ENCODE data around the gene TEX10.

DNA sequence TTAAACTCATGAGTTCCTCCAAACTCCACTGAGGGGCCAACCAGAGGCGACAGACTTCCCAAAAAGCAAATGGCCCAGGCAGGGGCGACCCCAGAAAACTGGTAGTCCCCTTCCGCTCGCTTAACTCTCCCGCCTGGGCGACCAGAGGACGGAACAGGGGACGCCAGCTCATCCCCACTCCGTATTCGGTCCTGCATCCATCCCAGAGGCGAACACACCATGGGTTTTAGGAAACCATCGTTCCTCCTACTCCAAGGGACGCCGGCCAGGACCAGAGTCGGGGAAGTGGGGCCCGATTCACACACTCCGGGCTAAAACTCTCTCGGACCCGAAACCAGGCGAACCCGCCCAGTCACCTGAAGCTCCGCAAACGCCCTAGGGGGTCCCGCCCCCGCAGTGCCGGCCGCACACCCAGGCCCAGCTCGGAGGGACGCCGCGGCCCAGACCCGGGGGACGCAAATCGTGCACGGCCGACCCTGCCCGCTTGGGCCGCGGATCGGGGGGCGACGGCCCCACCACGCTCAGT is 478 bp downstream of the TEX10 start:
- TF ChIP-seq, protein P1, sequence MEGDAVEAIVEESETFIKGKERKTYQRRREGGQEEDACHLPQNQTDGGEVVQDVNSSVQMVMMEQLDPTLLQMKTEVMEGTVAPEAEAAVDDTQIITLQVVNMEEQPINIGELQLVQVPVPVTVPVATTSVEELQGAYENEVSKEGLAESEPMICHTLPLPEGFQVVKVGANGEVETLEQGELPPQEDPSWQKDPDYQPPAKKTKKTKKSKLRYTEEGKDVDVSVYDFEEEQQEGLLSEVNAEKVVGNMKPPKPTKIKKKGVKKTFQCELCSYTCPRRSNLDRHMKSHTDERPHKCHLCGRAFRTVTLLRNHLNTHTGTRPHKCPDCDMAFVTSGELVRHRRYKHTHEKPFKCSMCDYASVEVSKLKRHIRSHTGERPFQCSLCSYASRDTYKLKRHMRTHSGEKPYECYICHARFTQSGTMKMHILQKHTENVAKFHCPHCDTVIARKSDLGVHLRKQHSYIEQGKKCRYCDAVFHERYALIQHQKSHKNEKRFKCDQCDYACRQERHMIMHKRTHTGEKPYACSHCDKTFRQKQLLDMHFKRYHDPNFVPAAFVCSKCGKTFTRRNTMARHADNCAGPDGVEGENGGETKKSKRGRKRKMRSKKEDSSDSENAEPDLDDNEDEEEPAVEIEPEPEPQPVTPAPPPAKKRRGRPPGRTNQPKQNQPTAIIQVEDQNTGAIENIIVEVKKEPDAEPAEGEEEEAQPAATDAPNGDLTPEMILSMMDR (conservative IDR thresholded peaks at IDR 0.05 in 1 of 2, IDR thresholded peaks at IDR 0.05 in 1 of 2; ENCODE audit: low read depth in 1 of 2, low read length in 2 of 2) = no peak
- no peak for TF ChIP-seq EZH2 (IDR thresholded peaks at IDR 0.05; ENCODE audit: low read length, missing control alignments)
